ENCODE results near the gene IMMP1L. TPM values are rescaled to one million over a fixed set of nuclear protein-coding genes. Genes with fewer than 3 reads are reported as not detected.
A peak's percentile ranks its signal among the peaks of the same experiment; 100 is the strongest.

Gene IMMP1L
- total RNA-seq, 6 experiments from 2014 or later = 5.9 to 17.9 (median 10.6) TPM

GRCh38 chr11:31408201-31408600, 101.2 kb downstream of the IMMP1L start:
- no peaks in the 10 kb centered on the region for H3K36me3 ChIP-seq
- ATAC-seq = no peak

GRCh38 chr11:31404614-31405013, 104.8 kb downstream of the IMMP1L start:
- no peak for TF ChIP-seq CTCF (IDR thresholded peaks at IDR 0.05)
- TF ChIP-seq POLR2A (IDR thresholded peaks at IDR 0.05) = no peak
- intact Hi-C loops (cut with DNase I) = no loop called here
- Histone ChIP-seq H3K27me3 (no peaks in the 10 kb centered on the region), H3K9me3 (no peaks in the 10 kb centered on the region), H3K4me3 (no peak overlapping the region), H3K36me3 (no peaks in the 10 kb centered on the region), H3K27ac (no peak overlapping the region), H3K4me1 (no peaks in the 10 kb centered on the region)
- no peak for ATAC-seq
- no peak for DNase-seq

More at GRCh38 chr11:31408201-31408600, 101.2 kb downstream of the IMMP1L start:
- Histone ChIP-seq H3K27ac (no peak overlapping the region), H3K4me3 (no peak overlapping the region), H3K4me1 (no peaks in the 10 kb centered on the region), H3K9me3 (no peaks in the 10 kb centered on the region), H3K27me3 (no peaks in the 10 kb centered on the region)
- no peak for DNase-seq
- 92% methylated on average over 2 of the region's 2 CpGs for WGBS (ENCODE audit: insufficient coverage, low coverage, low lambda C conversion rate, missing lambda C conversion rate)
- intact Hi-C loops (cut with DNase I) = no loop called here
- TF ChIP-seq POLR2A (IDR thresholded peaks at IDR 0.05) (no peak), CTCF (IDR thresholded peaks at IDR 0.05) (no peak)

GRCh38 chr11:31397239-31397834, 112.1 kb downstream of the IMMP1L start:
- Histone ChIP-seq H3K9me3 (no peaks in the 10 kb centered on the region), H3K4me3 (no peak overlapping the region), H3K27ac (no peak overlapping the region), H3K36me3 (no peaks in the 10 kb centered on the region), H3K27me3 (no peaks in the 10 kb centered on the region), H3K4me1 (no peaks in the 10 kb centered on the region)
- TF ChIP-seq CTCF (IDR thresholded peaks at IDR 0.05) (peak; percentile 47 to 60 (median 56)), POLR2A (IDR thresholded peaks at IDR 0.05) (no peak)
- no peak for DNase-seq
- intact Hi-C loops (cut with DNase I) = no loop called here
- 31% methylated on average over 5 of the region's 5 CpGs for WGBS (ENCODE audit: insufficient coverage, low coverage, low lambda C conversion rate, missing lambda C conversion rate)
- peak; percentile 66 to 82 (median 70) for ATAC-seq

- Histone ChIP-seq H3K4me3 (no peak overlapping the region), H3K27me3 (no peaks in the 10 kb centered on the region), H3K4me1 (no peaks in the 10 kb centered on the region), H3K36me3 (no peaks in the 10 kb centered on the region), H3K27ac (no peak overlapping the region), H3K9me3 (no peaks in the 10 kb centered on the region)
- WGBS (ENCODE audit: insufficient coverage, low coverage, low lambda C conversion rate, missing lambda C conversion rate) = 100% methylated on average over 1 of the region's 2 CpGs
- DNase-seq (no peak), ATAC-seq (no peak)
- TF ChIP-seq POLR2A (IDR thresholded peaks at IDR 0.05) (no peak), CTCF (IDR thresholded peaks at IDR 0.05) (no peak)
- intact Hi-C loops (cut with DNase I) = no loop called here
Observed at GRCh38 chr11:31387379-31387778, 122.0 kb downstream of the IMMP1L start.

GRCh38 chr11:31383116-31383515, 126.3 kb downstream of the IMMP1L start:
- DNase-seq (no peak), ATAC-seq (no peak)
- Histone ChIP-seq H3K4me3 (no peak overlapping the region), H3K4me1 (no peaks in the 10 kb centered on the region), H3K27ac (no peak overlapping the region), H3K27me3 (no peaks in the 10 kb centered on the region), H3K36me3 (no peaks in the 10 kb centered on the region), H3K9me3 (no peaks in the 10 kb centered on the region)
- TF ChIP-seq CTCF (IDR thresholded peaks at IDR 0.05) = no peak
- no peak for TF ChIP-seq POLR2A (IDR thresholded peaks at IDR 0.05)
- 60% methylated on average over 1 of the region's 1 CpG for WGBS (ENCODE audit: insufficient coverage, low coverage, low lambda C conversion rate, missing lambda C conversion rate)
- intact Hi-C loops (cut with DNase I) = no loop called here
